T-helper 1 cell treated with Interleukin-12 subunit alpha and Interleukin-12 subunit beta and Interleukin-4 antibody, amounts not matched to agents 30 μg/mL and 1 μg/mL, for 36 hours (primary cell): ENCODE measurements around the gene TTC32.

Experiments used
- H3K27ac Mint-ChIP-seq: one replicate; pipeline ENCODE4 v1.8.0; 2021; ENCODE audit warnings: mild to moderate bottlenecking, mixed read lengths
- H3K27me3 Mint-ChIP-seq: one replicate; pipeline ENCODE4 v1.8.0; 2021; ENCODE audit warnings: low read depth, mixed read lengths
- H3K36me3 Mint-ChIP-seq: one replicate; pipeline ENCODE4 v1.8.0; 2021; ENCODE audit warnings: low read depth, mixed read lengths
- H3K4me1 Mint-ChIP-seq: one replicate; pipeline ENCODE4 v1.8.0; 2021; ENCODE audit warnings: low read depth, mixed read lengths
- H3K4me3 Mint-ChIP-seq: one replicate; pipeline ENCODE4 v1.8.0; 2021; ENCODE audit warnings: mild to moderate bottlenecking, moderate library complexity, mixed read lengths
- H3K9me3 Mint-ChIP-seq: one replicate; pipeline ENCODE4 v1.8.0; 2021; ENCODE audit warnings: mixed read lengths

TTC32 gene

GRCh38 chr2:19857100-19857499 is 44.7 kb downstream of the TTC32 start:
- Mint-ChIP-seq H3K27me3 (peaks cover 9% of the 10 kb centered on the region), H3K27ac (no peak overlapping the region), H3K4me3 (no peak overlapping the region), H3K4me1 (no peaks in the 10 kb centered on the region), H3K9me3 (no peaks in the 10 kb centered on the region), H3K36me3 (no peaks in the 10 kb centered on the region)

GRCh38 chr2:19855542-19856431 is 46.0 kb downstream of the TTC32 start:
- no peaks in the 10 kb centered on the region for H3K9me3 Mint-ChIP-seq
- H3K27me3 Mint-ChIP-seq, result peaks cover 9% of the 10 kb centered on the region
- H3K4me1 Mint-ChIP-seq, result no peaks in the 10 kb centered on the region
- no peak overlapping the region for H3K4me3 Mint-ChIP-seq
- no peaks in the 10 kb centered on the region for H3K36me3 Mint-ChIP-seq
- H3K27ac Mint-ChIP-seq, result no peak overlapping the region

DNA sequence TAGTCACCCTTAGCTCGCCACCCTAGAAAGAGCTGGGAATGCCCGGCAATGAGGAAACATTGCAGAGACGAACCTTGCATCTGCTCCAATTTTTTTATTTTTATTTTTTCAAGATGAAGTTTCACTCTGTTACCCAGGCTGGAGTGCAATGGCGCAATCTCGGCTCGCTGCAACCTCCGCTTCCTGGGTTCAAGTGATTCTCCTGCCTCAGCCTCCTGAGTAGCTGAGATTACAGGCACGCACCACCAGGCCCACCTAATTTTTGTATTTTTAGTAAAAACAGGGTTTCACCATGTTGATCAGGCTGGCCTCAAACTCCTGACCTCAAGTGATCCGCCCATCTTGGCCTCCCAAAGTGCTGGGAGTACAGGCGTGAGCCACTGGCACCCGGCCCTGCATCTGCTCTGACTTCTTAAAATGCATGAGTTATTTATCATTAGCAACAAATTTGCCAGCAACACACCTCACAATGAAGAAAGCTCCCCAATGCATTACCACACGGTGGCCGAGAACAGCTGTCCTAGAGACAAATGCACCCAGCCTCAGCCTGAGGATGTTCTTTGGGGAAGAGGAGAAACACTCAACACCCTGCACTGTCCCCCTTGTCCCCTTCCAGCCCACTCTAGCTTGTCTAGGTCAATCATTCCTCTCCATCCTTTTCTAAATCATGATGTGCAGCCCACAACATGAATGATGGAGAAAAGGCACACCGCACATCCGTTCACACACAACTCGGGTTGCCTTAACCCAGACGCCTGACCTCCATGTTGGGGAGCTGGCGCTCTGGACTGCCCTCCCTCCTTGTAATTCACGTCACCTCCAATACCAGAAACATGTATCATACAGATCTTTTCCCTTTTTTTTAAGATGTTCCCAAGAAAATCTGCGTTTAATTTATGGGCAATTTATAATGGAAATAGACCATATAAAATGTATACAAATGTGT is 46.9 kb downstream of the TTC32 start:
- no peaks in the 10 kb centered on the region for H3K36me3 Mint-ChIP-seq
- H3K9me3 Mint-ChIP-seq, result no peaks in the 10 kb centered on the region
- H3K27me3 Mint-ChIP-seq, result peaks cover 9% of the 10 kb centered on the region
- H3K4me1 Mint-ChIP-seq, result no peaks in the 10 kb centered on the region
- H3K4me3 Mint-ChIP-seq, result no peak overlapping the region
- no peak overlapping the region for H3K27ac Mint-ChIP-seq

DNA sequence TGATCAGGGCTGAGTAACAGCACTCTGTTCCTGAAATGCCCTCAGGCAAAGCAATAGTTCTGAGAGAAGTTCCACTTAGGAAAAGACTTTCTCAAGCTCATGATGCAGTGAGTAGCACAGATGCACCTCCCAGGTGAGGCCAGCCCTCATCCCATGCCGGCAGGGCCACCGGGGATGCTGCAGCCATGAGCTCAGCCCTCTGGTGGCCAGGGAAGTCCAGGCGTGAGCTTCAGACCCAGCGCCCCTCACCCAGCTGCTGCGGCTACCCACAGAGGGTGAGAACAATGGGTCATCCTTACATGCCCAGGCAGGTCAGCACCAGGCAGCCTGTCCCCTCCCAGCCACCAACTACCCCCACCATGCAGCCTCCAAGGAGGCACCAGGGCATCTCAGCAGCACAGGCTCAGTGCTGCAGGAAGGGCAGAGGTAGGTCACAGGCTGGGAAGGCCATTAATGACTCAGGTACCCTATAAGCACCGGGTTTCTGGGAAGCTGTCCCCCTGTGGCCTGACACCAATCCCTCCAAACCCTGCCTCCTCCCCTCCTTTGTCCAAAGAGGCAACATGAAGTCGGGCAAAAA is 50.6 kb downstream of the TTC32 start:
- no peak overlapping the region for H3K4me3 Mint-ChIP-seq
- no peaks in the 10 kb centered on the region for H3K9me3 Mint-ChIP-seq
- no peak overlapping the region for H3K27ac Mint-ChIP-seq
- H3K4me1 Mint-ChIP-seq, result no peaks in the 10 kb centered on the region
- H3K27me3 Mint-ChIP-seq, result peaks cover 2% of the 10 kb centered on the region
- H3K36me3 Mint-ChIP-seq, result no peaks in the 10 kb centered on the region

DNA sequence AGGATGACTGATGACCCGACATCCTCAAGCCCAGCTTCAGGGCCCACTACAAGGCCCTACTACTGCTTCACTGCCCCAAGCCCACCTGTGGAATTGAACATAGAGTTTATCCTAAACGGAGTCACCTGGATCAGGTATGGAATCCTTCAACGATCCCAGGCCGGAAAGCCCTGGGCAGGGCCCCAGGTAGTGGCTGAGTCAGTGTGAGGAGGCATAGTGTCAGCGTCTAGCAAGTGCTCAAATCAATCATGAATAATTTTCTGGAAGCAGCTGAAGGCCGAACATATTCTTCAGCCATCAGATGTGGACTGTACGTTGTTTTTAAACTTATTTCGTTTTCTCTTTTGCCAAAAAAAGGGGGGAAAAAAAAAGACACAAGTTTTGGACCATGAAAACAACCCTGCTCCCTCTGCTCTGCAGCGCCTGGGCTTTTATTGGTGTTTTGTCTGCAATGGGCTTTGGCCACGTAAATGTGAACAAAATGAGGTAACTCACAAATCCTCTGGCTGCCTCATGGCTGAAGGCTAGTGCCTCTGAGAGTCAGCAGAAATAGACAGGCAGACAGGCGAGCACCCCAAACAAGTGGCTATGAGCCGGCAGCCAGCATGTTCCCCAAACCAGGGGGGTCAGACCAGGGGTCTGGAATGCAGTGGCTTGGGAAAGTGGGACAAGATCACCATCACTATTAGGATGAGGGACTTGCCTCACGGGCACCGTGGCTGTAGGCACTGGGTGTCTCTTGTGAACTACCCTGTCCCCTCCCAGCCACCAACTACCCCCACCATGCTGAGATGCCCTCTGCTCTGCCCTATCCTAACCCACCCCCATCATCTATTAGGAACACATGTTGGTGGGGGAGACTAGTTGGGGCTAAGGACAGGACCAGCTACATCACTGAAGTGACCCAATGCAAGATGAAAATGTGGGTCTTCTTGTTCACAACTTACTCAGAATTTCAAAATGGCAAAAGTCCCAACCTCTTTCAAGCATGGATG is 51.4 kb downstream of the TTC32 start:
- Mint-ChIP-seq H3K4me3 (no peak overlapping the region), H3K4me1 (no peaks in the 10 kb centered on the region), H3K27me3 (no peaks in the 10 kb centered on the region), H3K36me3 (no peaks in the 10 kb centered on the region), H3K9me3 (no peaks in the 10 kb centered on the region), H3K27ac (no peak overlapping the region)

- Mint-ChIP-seq H3K4me1 (no peaks in the 10 kb centered on the region), H3K4me3 (no peak overlapping the region), H3K36me3 (no peaks in the 10 kb centered on the region), H3K27ac (no peak overlapping the region), H3K9me3 (no peaks in the 10 kb centered on the region), H3K27me3 (no peaks in the 10 kb centered on the region)
Measured at GRCh38 chr2:19848952-19849351, 52.8 kb downstream of the TTC32 start.

- Mint-ChIP-seq H3K4me1 (no peaks in the 10 kb centered on the region), H3K36me3 (no peaks in the 10 kb centered on the region), H3K27ac (no peak overlapping the region), H3K4me3 (no peak overlapping the region), H3K27me3 (no peaks in the 10 kb centered on the region), H3K9me3 (no peaks in the 10 kb centered on the region)
Measured at GRCh38 chr2:19848029-19848750, 53.6 kb downstream of the TTC32 start.

DNA sequence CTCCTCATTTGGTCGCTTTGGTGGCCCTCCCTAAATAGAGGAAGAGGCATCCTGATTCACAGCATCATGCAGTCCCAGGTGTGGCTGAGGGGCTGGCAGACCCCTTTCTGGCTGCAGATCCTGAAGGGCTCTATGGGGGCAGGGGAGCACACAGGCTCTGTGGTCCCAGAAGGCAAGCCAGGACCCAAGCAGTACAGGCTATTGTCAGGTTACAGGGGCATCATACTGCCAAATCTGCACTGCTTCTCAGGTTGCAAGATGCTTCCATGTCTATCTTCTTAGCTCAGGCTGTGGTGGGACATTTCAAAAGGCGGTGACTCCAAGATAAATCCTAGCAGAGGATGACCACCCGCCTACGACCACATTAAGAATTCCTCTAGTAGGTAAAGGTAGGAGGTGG is 54.3 kb downstream of the TTC32 start:
- Mint-ChIP-seq H3K27ac (no peak overlapping the region), H3K36me3 (no peaks in the 10 kb centered on the region), H3K4me1 (no peaks in the 10 kb centered on the region), H3K9me3 (no peaks in the 10 kb centered on the region), H3K27me3 (no peaks in the 10 kb centered on the region), H3K4me3 (no peak overlapping the region)
